GM04503 (cell line): ENCODE data around the gene HSF5.
"Not testable (repeated sequence)": the region's sequence is repeated elsewhere in the genome, so short reads cannot be mapped to it uniquely, and the experiment has no call there.

Source experiments
- DNase-seq: peaks from one replicate; pipeline ENCODE4 v3.0.0-alpha.2; 2012; ENCODE audit warnings: low read depth

The HSF5 gene

GRCh38 chr17:58516644-58517377 lies 28.6 kb upstream of the HSF5 start:
- DNase-seq: no peak

- no peak for DNase-seq
These were observed 27.1 kb upstream of the HSF5 start for GRCh38 chr17:58515286-58515685.

- DNase-seq: no peak
These were observed 26.6 kb upstream of the HSF5 start for GRCh38 chr17:58514770-58515157.

- DNase-seq: no peak
These were observed 26.0 kb upstream of the HSF5 start, which contains the start of gene MTMR4 for GRCh38 chr17:58513965-58514769. Gene MTMR4 (minus strand): TSS chr17:58514638. CDS start chr17:58514407, 231 bp downstream.

GRCh38 chr17:58513267-58513964 lies 25.2 kb upstream of the HSF5 start:
- DNase-seq: no peak

GRCh38 chr17:58510075-58510474 lies 21.9 kb upstream of the HSF5 start:
- DNase-seq: no peak

- DNase-seq: no peak
These were observed 20.3 kb upstream of the HSF5 start for GRCh38 chr17:58508341-58509067.

- no peak for DNase-seq
These were observed 19.0 kb upstream of the HSF5 start for GRCh38 chr17:58507123-58507634.

- no peak for DNase-seq
These were observed 18.3 kb upstream of the HSF5 start for GRCh38 chr17:58506354-58507080.

GRCh38 chr17:58504826-58505351 lies 16.7 kb upstream of the HSF5 start:
- no peak for DNase-seq

GRCh38 chr17:58503866-58504265 lies 15.7 kb upstream of the HSF5 start:
- DNase-seq: no peak

GRCh38 chr17:58503134-58503533 lies 14.9 kb upstream of the HSF5 start:
- DNase-seq: not testable (repeated sequence)

- DNase-seq: no peak
These were observed 13.2 kb upstream of the HSF5 start for GRCh38 chr17:58501451-58501850.

- DNase-seq: no peak
These were observed 10.1 kb upstream of the HSF5 start for GRCh38 chr17:58498177-58498828.

- DNase-seq: no peak
These were observed 5.3 kb upstream of the HSF5 start for GRCh38 chr17:58493506-58493905.

GRCh38 chr17:58492238-58493121 lies 4.3 kb upstream of the HSF5 start:
- no peak for DNase-seq

GRCh38 chr17:58491510-58492045 lies 3.4 kb upstream of the HSF5 start:
- DNase-seq: no peak

GRCh38 chr17:58488428-58488890 lies 251 bp upstream of the HSF5 start:
- DNase-seq: no peak

- DNase-seq: no peak
These were observed 3.6 kb downstream of the HSF5 start for GRCh38 chr17:58484600-58484999.
